ENCODE measurements around the gene NUP93.

DNA sequence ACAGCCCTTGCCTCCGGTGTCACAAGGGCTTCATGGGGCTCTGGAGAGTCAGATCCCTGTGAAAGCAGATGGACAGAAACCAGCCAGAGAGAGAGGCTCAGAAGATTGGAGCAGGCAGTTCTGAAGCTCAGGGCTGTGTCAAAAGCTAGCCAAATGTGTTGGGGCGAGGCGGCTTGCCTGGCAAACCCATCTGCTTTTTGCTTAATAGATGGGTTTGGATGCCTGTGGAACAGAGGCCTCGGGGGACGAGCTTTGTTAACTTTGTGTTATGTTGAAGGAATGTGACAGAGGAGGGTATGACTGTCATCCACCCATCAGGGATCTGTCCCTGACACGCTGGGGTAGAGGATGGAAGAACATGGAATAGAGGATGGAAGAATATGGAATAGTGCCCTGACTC is 114.1 kb downstream of the NUP93 start:
- TF ChIP-seq, protein P1, sequence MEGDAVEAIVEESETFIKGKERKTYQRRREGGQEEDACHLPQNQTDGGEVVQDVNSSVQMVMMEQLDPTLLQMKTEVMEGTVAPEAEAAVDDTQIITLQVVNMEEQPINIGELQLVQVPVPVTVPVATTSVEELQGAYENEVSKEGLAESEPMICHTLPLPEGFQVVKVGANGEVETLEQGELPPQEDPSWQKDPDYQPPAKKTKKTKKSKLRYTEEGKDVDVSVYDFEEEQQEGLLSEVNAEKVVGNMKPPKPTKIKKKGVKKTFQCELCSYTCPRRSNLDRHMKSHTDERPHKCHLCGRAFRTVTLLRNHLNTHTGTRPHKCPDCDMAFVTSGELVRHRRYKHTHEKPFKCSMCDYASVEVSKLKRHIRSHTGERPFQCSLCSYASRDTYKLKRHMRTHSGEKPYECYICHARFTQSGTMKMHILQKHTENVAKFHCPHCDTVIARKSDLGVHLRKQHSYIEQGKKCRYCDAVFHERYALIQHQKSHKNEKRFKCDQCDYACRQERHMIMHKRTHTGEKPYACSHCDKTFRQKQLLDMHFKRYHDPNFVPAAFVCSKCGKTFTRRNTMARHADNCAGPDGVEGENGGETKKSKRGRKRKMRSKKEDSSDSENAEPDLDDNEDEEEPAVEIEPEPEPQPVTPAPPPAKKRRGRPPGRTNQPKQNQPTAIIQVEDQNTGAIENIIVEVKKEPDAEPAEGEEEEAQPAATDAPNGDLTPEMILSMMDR (IDR thresholded peaks at IDR 0.05; ENCODE audit: extremely low read depth in 1 of 2, insufficient read depth in 1 of 2, low read depth in 1 of 2, low read length in 2 of 2), result no peak
- TF ChIP-seq POLR2A (IDR thresholded peaks at IDR 0.05; ENCODE audit: low read depth, low read length), result no peak
- TF ChIP-seq, protein P2, sequence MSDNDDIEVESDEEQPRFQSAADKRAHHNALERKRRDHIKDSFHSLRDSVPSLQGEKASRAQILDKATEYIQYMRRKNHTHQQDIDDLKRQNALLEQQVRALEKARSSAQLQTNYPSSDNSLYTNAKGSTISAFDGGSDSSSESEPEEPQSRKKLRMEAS (IDR thresholded peaks at IDR 0.05; ENCODE audit: insufficient read depth, insufficient read length), result no peak
- TF ChIP-seq JUN (IDR thresholded peaks at IDR 0.05; ENCODE audit: borderline replicate concordance, insufficient read depth, insufficient read length, low read depth), result no peak
- TF ChIP-seq EZH2 (IDR thresholded peaks at IDR 0.05; ENCODE audit: borderline replicate concordance, low read depth, low read length, severe bottlenecking), result no peak
- TF ChIP-seq GATA2 (IDR thresholded peaks at IDR 0.05; ENCODE audit: insufficient read depth, insufficient read length, low read depth, low read length), result no peak
- TF ChIP-seq MYC (IDR thresholded peaks at IDR 0.05; ENCODE audit: low read depth, low read length), result no peak
- no peak for TF ChIP-seq POLR2AphosphoS5 (IDR thresholded peaks at IDR 0.05; ENCODE audit: insufficient read depth, low read depth, low read length)
- no peak for TF ChIP-seq FOS (IDR thresholded peaks at IDR 0.05; ENCODE audit: borderline replicate concordance, insufficient read depth, low read length)
